LNCaP clone FGC (cell line): ENCODE data around the gene MLC1.

Source experiments
- DNase-seq: peaks from one replicate; pipeline ENCODE4 v3.0.0-alpha.2; 2011; ENCODE audit warnings: low read depth
- H3K4me3 ChIP-seq: 2 replicates; pipeline ENCODE4 v1.5.1; 2011; ENCODE audit warnings: mild to moderate bottlenecking, low read depth, low read length, control low read depth
- CTCF ChIP-seq: IDR thresholded peaks from 2 replicates; pipeline ENCODE4 v1.5.1; 2012; ENCODE audit warnings: mild to moderate bottlenecking; ENCODE audit not compliant: control insufficient read depth, insufficient read depth; ENCODE audit errors: extremely low read depth

The MLC1 gene

DNA sequence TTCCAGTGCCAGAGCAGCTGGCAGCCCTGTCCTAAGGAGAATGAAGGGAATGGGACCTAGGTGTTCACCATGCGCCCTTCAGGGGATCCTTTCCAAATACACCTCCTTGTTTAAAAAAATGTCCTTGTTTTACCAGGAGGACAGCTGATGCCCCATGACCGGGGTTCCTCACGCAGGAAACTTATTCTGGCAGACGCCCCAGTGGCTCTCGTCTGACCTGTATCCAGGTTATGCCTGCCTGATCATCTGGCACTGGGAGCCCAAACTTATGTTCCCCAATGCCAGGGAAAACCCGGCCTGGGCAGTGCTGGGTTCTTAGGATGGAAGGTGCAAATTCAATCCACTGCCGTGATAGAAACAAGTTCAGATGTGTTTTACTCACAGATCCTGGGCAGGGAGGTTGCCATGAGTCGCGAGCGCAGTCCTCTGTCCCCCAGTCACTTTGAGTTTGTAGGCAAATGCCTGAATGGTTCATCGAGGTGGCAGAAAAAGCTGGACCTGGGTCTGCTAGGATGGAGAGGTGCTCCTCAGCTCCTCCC lies 36.0 kb upstream of the MLC1 start:
- DNase-seq, result no peak
- no peak overlapping the region for H3K4me3 ChIP-seq
- no peak for TF ChIP-seq CTCF

GRCh38 chr22:50119768-50120251 lies 34.6 kb upstream of the MLC1 start:
- no peak for DNase-seq
- no peak for TF ChIP-seq CTCF

GRCh38 chr22:50119169-50119767 lies 34.0 kb upstream of the MLC1 start:
- no peak for TF ChIP-seq CTCF
- no peak overlapping the region for H3K4me3 ChIP-seq
- DNase-seq, result no peak

More at GRCh38 chr22:50119768-50120251, 34.6 kb upstream of the MLC1 start:
- H3K4me3 ChIP-seq, result no peak overlapping the region

DNA sequence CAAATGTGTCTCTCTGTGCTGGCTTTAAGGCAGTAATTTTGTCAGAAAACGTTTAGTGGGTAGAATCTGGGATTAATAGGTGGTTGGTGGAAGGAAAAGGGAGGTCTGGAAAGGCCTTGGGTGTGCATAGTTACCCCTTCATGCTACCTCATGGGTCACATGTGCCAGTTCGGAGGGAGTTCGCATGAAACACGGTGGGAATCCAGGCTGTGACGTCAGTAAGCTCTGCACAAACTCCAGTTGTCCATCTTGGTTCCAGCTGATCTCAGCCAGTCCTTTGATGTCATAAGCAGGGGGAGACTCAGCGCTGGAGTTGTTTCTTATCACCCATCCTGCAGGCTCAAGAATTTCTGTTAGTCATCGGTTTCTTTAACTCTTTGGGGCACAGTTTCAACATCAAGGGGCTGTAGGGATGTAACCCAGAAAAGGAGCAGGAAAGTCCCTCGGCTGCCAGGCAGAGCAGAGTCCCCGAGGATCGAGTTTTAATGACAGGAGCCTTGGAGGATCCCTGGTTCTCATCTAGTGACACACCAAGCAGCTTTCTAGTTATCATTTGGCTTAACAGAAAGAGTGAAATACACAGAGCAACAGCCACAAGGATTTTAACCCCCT lies 33.4 kb upstream of the MLC1 start:
- no peak for TF ChIP-seq CTCF
- no peak for DNase-seq

DNA sequence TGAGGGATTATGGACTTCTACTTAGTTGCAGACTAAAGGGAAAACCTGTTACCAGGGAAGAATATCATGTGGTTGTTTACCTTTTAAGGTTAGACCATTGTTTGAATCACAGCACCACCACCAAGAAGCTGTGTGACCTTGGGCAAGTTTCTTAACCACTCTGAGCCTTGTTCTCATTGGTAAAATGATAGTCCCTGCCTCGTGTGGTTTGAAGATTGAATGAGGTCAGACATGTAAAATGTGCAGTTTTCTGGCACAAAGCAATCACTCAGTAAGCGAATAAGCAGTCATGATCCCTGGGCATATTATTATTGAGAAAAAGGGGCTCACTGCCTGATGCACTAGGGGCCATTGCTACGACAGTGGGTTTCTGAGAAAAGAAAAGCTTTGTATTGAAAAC lies 32.9 kb upstream of the MLC1 start:
- TF ChIP-seq CTCF, result no peak
- DNase-seq, result no peak
- H3K4me3 ChIP-seq, result no peak overlapping the region

More for the DNA sequence above, 33.4 kb upstream of the MLC1 start:
- no peak overlapping the region for H3K4me3 ChIP-seq

DNA sequence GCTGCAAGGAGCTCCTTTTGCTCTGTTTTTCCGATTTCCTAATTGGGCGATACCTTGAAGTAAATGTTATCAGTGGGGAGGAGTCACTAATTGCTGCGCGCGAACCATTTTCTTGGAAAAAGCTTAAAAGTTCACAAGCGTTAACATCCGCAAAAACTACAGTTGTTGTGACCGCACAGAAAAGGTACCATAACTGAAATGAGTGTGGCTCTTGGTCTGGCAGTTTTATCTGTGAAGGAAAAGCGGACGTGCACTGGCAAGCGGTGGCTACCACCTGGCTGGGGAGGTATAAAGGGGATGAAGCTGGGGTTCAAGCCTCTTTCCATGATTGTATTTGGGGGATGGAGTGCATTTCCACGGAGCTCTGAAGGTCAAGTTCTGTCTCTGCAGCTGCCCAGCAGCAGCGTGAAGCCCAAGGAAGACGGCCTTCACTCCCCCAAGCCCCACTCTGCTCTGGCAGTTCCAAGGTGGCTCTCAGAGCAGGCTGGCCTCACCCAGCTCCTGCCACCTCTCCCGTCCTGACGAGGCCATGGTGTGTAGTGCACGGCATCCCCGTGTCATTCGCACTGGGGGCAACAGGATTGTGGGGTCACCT lies 32.0 kb upstream of the MLC1 start:
- DNase-seq, result no peak

More for the DNA sequence above, 32.0 kb upstream of the MLC1 start:
- no peak overlapping the region for H3K4me3 ChIP-seq
- no peak for TF ChIP-seq CTCF
